ENCODE data around the gene MPP3. TPM values are rescaled to one million over a fixed set of nuclear protein-coding genes. Genes with fewer than 3 reads are reported as not detected.

Gene MPP3
- total RNA-seq, 1 experiment from 2014 or later: 34.3 TPM

DNA sequence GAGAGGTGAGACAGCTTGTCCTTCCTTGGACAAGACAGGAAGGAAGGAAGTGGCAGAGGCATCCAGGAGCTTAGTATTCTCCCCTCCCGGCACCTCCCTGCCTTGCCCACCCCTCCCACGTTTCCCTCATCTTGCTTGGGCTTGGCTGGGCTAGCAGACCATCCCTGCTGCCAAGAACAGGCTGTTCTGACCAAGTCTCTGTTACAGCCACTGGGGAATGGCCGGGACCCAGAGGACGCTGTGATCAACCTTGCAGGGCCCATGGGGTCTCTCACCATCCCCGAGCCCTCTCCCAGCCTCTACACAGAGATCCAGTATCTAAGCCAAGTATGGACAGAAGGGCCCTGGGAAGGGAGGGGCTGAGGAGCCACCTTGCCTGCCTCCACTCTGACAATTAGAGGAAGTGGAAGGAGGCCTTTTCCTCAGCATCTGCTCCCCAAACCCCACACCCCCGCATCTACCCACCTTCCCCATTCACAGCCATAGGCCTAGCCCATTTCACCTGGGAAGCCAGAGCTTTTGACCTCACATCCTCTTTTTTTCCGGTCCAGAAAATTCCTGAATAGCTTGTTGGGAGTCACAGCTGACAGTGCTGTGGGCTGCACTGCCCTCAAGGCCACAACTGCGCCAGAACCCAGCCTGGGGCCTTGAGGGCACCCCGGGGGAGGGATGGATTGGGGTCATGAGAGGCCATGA is 28.1 kb upstream of the MPP3 start:
- ChIA-PET CTCF (no interaction called here), POLR2A (ENCODE audit: unreplicated experiment) (no interaction called here)
- DNase-seq (no peak), ATAC-seq (no peak)
- H4K20me1 ChIP-seq (ENCODE audit: low read length): no peaks in the 10 kb centered on the region
- intact Hi-C loops (cut with micrococcal nuclease): no loop called here
- H2AFZ ChIP-seq (ENCODE audit: low read length): no peak overlapping the region
- TF ChIP-seq, protein P1, sequence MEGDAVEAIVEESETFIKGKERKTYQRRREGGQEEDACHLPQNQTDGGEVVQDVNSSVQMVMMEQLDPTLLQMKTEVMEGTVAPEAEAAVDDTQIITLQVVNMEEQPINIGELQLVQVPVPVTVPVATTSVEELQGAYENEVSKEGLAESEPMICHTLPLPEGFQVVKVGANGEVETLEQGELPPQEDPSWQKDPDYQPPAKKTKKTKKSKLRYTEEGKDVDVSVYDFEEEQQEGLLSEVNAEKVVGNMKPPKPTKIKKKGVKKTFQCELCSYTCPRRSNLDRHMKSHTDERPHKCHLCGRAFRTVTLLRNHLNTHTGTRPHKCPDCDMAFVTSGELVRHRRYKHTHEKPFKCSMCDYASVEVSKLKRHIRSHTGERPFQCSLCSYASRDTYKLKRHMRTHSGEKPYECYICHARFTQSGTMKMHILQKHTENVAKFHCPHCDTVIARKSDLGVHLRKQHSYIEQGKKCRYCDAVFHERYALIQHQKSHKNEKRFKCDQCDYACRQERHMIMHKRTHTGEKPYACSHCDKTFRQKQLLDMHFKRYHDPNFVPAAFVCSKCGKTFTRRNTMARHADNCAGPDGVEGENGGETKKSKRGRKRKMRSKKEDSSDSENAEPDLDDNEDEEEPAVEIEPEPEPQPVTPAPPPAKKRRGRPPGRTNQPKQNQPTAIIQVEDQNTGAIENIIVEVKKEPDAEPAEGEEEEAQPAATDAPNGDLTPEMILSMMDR (conservative IDR thresholded peaks at IDR 0.05; ENCODE audit: low read depth, low read length): no peak
- peaks cover 64% of the 10 kb centered on the region for H3K27me3 ChIP-seq (ENCODE audit: low read length)
- no peaks in the 10 kb centered on the region for H3K79me2 ChIP-seq (ENCODE audit: low read length)
- H3K9me2 ChIP-seq (replicated peaks; ENCODE audit: low read length): no peaks in the 10 kb centered on the region
- H3K4me2 ChIP-seq (ENCODE audit: low read length): no peak overlapping the region
- no peak overlapping the region for H3K9ac ChIP-seq (ENCODE audit: low read length)
- no peaks in the 10 kb centered on the region for H3K9me3 ChIP-seq (ENCODE audit: low read length)
- no TSS peak for BruUV-seq (replicated peaks)
- H3F3A ChIP-seq (ENCODE audit: low read length, unreplicated experiment): no peaks in the 10 kb centered on the region
- H3K27ac ChIP-seq (ENCODE audit: low read length): no peak overlapping the region
- no peaks in the 10 kb centered on the region for H3K36me3 ChIP-seq (ENCODE audit: low read depth, low read length)
- H3K4me1 ChIP-seq (ENCODE audit: insufficient read depth, low read length): no peaks in the 10 kb centered on the region
- H3K4me3 ChIP-seq (ENCODE audit: low read length): no peak overlapping the region

DNA sequence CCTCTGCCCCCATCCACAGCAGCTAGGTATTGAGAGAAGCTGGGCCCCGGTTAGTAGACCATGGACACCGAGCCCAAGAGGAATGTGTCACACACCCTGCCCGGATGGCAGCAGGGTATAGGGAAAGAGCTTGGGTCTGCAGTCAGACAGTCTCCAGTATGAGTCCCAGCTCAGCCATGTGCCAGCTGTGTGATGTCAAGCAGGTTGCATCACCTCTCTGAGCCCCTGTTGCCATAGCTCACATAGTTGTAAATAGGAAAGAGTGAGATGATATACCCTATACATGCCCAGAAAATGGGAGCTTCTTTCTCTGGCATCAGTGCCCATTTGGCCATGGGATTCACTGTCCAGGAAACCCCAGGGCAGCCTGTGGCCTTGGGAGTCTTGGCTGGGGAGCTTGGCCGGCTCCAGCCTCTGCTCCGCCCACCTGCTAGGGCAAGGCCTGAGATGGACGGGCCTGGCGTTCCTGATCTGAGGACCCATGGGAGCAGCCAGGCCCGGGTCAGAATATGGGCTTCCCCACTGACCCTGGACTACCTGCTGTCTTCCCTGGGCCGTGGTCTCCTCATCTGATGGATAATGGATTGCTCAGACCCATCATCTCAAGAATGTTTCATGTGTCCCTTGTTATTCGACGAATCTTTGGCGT is 27.3 kb upstream of the MPP3 start:
- no peak overlapping the region for H3K9ac ChIP-seq (ENCODE audit: low read length)
- ChIA-PET CTCF (no interaction called here), POLR2A (ENCODE audit: unreplicated experiment) (no interaction called here)
- no peak; the same call in 1 of the 2 replicates for ATAC-seq
- H2AFZ ChIP-seq (ENCODE audit: low read length): no peak overlapping the region
- no peaks in the 10 kb centered on the region for H3F3A ChIP-seq (ENCODE audit: low read length, unreplicated experiment)
- no peaks in the 10 kb centered on the region for H3K79me2 ChIP-seq (ENCODE audit: low read length)
- no peaks in the 10 kb centered on the region for H4K20me1 ChIP-seq (ENCODE audit: low read length)
- no peak for DNase-seq
- TF ChIP-seq, protein P1 (conservative IDR thresholded peaks at IDR 0.05; ENCODE audit: low read depth, low read length): no peak
- TF ChIP-seq EZH2 (IDR thresholded peaks at IDR 0.05; ENCODE audit: low read length, unreplicated experiment): no peak
- TF ChIP-seq EZH2phosphoT487 (IDR thresholded peaks at IDR 0.05; ENCODE audit: borderline replicate concordance, low read length): no peak
- intact Hi-C loops (cut with micrococcal nuclease): no loop called here
- H3K4me1 ChIP-seq (ENCODE audit: insufficient read depth, low read length): no peaks in the 10 kb centered on the region
- H3K4me2 ChIP-seq (ENCODE audit: low read length): no peak overlapping the region
- no peak overlapping the region for H3K27ac ChIP-seq (ENCODE audit: low read length)
- BruUV-seq (replicated peaks): no TSS peak
- H3K9me3 ChIP-seq (ENCODE audit: low read length): no peaks in the 10 kb centered on the region
- H3K27me3 ChIP-seq (ENCODE audit: low read length): peaks cover 59% of the 10 kb centered on the region
- H3K4me3 ChIP-seq (ENCODE audit: low read length): no peak overlapping the region
- no peaks in the 10 kb centered on the region for H3K9me2 ChIP-seq (replicated peaks; ENCODE audit: low read length)
- no peaks in the 10 kb centered on the region for H3K36me3 ChIP-seq (ENCODE audit: low read depth, low read length)

DNA sequence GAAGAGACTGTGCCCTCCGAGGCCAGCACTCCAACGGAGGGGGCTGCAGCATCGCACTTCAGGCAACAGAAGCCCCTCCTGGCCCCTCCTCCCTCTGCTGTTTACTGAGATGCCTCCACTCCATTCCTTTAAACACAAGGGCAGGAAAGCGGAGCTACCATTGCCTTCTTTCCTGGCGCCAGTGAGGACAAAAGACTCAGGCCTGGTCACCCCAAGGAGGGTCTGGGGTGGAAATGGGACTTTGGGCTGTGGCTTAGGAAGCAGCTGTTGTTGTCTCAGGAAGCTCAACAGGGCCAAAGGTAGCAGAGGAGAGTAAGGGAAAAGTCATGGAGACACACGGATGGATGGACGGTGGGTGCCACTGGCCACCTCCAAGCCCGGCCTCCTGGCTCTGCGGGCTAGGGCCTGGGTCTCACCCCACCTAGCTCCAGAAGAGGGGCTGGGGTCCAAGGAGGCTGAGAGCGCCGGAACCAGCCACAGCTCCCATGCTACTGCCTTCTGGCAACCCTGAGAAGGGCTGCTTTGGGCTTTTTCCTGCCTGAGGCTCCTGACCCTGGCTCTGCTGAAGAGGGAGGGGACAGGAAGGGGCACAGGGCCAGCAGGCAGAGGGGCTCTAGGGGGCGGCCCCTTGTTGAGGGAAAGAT is 25.1 kb upstream of the MPP3 start:
- no peak for DNase-seq
- intact Hi-C loops (cut with micrococcal nuclease): no loop called here
- POLR2A ChIA-PET (ENCODE audit: unreplicated experiment): no interaction called here
- no peak overlapping the region for H2AFZ ChIP-seq (ENCODE audit: low read length)
- no peaks in the 10 kb centered on the region for H3F3A ChIP-seq (ENCODE audit: low read length, unreplicated experiment)
- no peak overlapping the region for H3K4me2 ChIP-seq (ENCODE audit: low read length)
- H4K20me1 ChIP-seq (ENCODE audit: low read length): no peaks in the 10 kb centered on the region
- CTCF ChIA-PET: no interaction called here
- no peak for TF ChIP-seq EZH2 (IDR thresholded peaks at IDR 0.05; ENCODE audit: low read length, unreplicated experiment)
- TF ChIP-seq EZH2phosphoT487 (IDR thresholded peaks at IDR 0.05; ENCODE audit: borderline replicate concordance, low read length): no peak
- TF ChIP-seq, protein P1 (conservative IDR thresholded peaks at IDR 0.05; ENCODE audit: low read depth, low read length): no peak
- no peak for ATAC-seq
- no peak overlapping the region for H3K4me3 ChIP-seq (ENCODE audit: low read length)
- H3K27me3 ChIP-seq (ENCODE audit: low read length): peaks cover 54% of the 10 kb centered on the region
- no peaks in the 10 kb centered on the region for H3K36me3 ChIP-seq (ENCODE audit: low read depth, low read length)
- no peak overlapping the region for H3K9ac ChIP-seq (ENCODE audit: low read length)
- H3K27ac ChIP-seq (ENCODE audit: low read length): no peak overlapping the region
- H3K9me3 ChIP-seq (ENCODE audit: low read length): no peaks in the 10 kb centered on the region
- no TSS peak for BruUV-seq (replicated peaks)
- H3K79me2 ChIP-seq (ENCODE audit: low read length): no peaks in the 10 kb centered on the region
- H3K4me1 ChIP-seq (ENCODE audit: insufficient read depth, low read length): no peaks in the 10 kb centered on the region
- no peaks in the 10 kb centered on the region for H3K9me2 ChIP-seq (replicated peaks; ENCODE audit: low read length)
